Neural cell (in vitro differentiated cells): ENCODE measurements around the gene NFKBIL1.

Experiments
- CTCF ChIP-seq: fragments of 450-650 bp; IDR thresholded peaks from 2 replicates; pipeline ENCODE4 v1.5.1; 2014; ENCODE audit warnings: antibody characterized with exemption, mild to moderate bottlenecking, moderate library complexity; ENCODE audit not compliant: poor library complexity, severe bottlenecking
- EP300 ChIP-seq: fragments of 450-650 bp; conservative IDR thresholded peaks from 2 replicates; pipeline ENCODE4 v1.6.1; 2014; ENCODE audit warnings: antibody characterized with exemption, mild to moderate bottlenecking, moderate library complexity; ENCODE audit not compliant: poor library complexity, severe bottlenecking
- EZH2 ChIP-seq: fragments of 200-600, 300-800 bp; shearing (Covaris generic), sonication (generic); IDR thresholded peaks from 2 replicates; pipeline ENCODE4 v1.6.1; 2014; ENCODE audit warnings: antibody characterized with exemption, low read length, borderline replicate concordance, mild to moderate bottlenecking; ENCODE audit not compliant: insufficient read depth, poor library complexity, severe bottlenecking
- MXI1 ChIP-seq: fragments of 450-650 bp; conservative IDR thresholded peaks from 2 replicates; pipeline ENCODE4 v1.6.1; 2014; ENCODE audit warnings: antibody characterized with exemption, mild to moderate bottlenecking; ENCODE audit not compliant: poor library complexity, severe bottlenecking
- POLR2AphosphoS5 ChIP-seq: IDR thresholded peaks from 2 replicates; pipeline ENCODE4 v1.6.1; 2012
- RAD21 ChIP-seq: fragments of 450-650 bp; conservative IDR thresholded peaks from 2 replicates; pipeline ENCODE4 v1.6.1; 2014; ENCODE audit warnings: antibody characterized with exemption, mild to moderate bottlenecking, moderate library complexity
- REST ChIP-seq: IDR thresholded peaks from 2 replicates; pipeline ENCODE4 v1.6.1; 2012; ENCODE audit warnings: borderline replicate concordance
- SMC3 ChIP-seq: fragments of 450-650 bp; conservative IDR thresholded peaks from 2 replicates; pipeline ENCODE4 v1.6.1; 2014; ENCODE audit warnings: antibody characterized with exemption, mild to moderate bottlenecking, moderate library complexity; ENCODE audit not compliant: poor library complexity
- TAF1 ChIP-seq: IDR thresholded peaks from 2 replicates; pipeline ENCODE4 v1.6.1; 2012; ENCODE audit warnings: low read depth

GRCh38 chr6:31559606-31559957 lies 12.2 kb downstream of the NFKBIL1 start:
- TF ChIP-seq CTCF: no peak
- TF ChIP-seq POLR2AphosphoS5: no peak
- no peak for TF ChIP-seq TAF1
- no peak for TF ChIP-seq MXI1
- no peak for TF ChIP-seq RAD21
- no peak for TF ChIP-seq SMC3
- no peak for TF ChIP-seq EZH2
- no peak for TF ChIP-seq EP300
- no peak for TF ChIP-seq REST
